GM12878 (cell line): ENCODE results near the gene ZNF684. TPM values are rescaled to one million over a fixed set of nuclear protein-coding genes. Genes with fewer than 3 reads are reported as not detected.
"Not testable (repeated sequence)": the region's sequence is repeated elsewhere in the genome, so short reads cannot be mapped to it uniquely, and the experiment has no call there.

ENCODE experiments used
- ATAC-seq: fragments of 200-7000 bp; cut with Tn5 transposase; 3 replicates; pipeline ENCODE4 v1.9.1; 2020; ENCODE audit warnings: mild to moderate bottlenecking, moderate library complexity
- BruUV-seq: library from RNA; stranded (reverse); fragments of 400-500 nt; replicated peaks from 2 replicates; lab custom pipeline; 2021; lab: Mats Ljungman, UMichigan
- CTCF ChIA-PET: fragments of 300-600 bp; sonication (Branson Sonifier 250); formaldehyde crosslinking; extraction: SDS; loops from one replicate; lab custom pipeline; 2021; ENCODE audit warnings: inconsistent platforms; lab: Yijun Ruan, JAX
- POLR2A ChIA-PET: fragments of 350-600 bp; formaldehyde crosslinking; extraction: SDS; loops from one replicate; lab custom pipeline; 2021; ENCODE audit warnings: inconsistent platforms; lab: Charles Lee
- RAD21 ChIA-PET: fragments of 300-600 bp; sonication (Branson Sonifier 250); formaldehyde crosslinking; loops from one replicate; lab custom pipeline; 2023; ENCODE audit warnings: antibody characterized with exemption; ENCODE audit not compliant: unreplicated experiment; lab: Charles Lee
- SMC1A ChIA-PET: fragments of 300-600 bp; sonication (Branson Sonifier 250); formaldehyde crosslinking; loops from one replicate; lab custom pipeline; 2023; ENCODE audit not compliant: unreplicated experiment, uncharacterized antibody; lab: Charles Lee
- DNase-seq: peaks from one replicate; pipeline ENCODE4 v3.0.0-alpha.2; 2011; ENCODE audit warnings: low read depth, low spot score
- FAIRE-seq: peaks from 3 replicates; lab custom pipeline; 2011; peaks lifted over from hg19 to GRCh38; lab: Jason Lieb, UNC
- H2AFZ ChIP-seq: 2 replicates; pipeline ENCODE4 v1.6.0; 2011; ENCODE audit warnings: low read depth, low read length, control low read depth; ENCODE audit not compliant: control insufficient read depth
- H3K27ac ChIP-seq: 2 replicates; pipeline ENCODE4 v1.5.1; 2011; ENCODE audit warnings: control low read depth; ENCODE audit not compliant: control insufficient read depth, insufficient read depth
- H3K27me3 ChIP-seq, 2 experiments: replicated peaks in 1 of 2; 2 replicates each; pipeline versions ENCODE4 v1.6.0 to v1.6.1; 2011; ENCODE audit warnings: low read length in 1 of 2; ENCODE audit not compliant: control insufficient read depth in 2 of 2, insufficient read depth in 2 of 2
- H3K36me3 ChIP-seq, 2 experiments: 2 replicates each; pipeline ENCODE4 v1.5.1; 2011; ENCODE audit warnings: low read length in 1 of 2; ENCODE audit not compliant: control insufficient read depth in 2 of 2, insufficient read depth in 2 of 2
- H3K4me1 ChIP-seq: 2 replicates; pipeline ENCODE4 v1.6.1; 2011; ENCODE audit warnings: mild to moderate bottlenecking, low read length, moderate library complexity, mixed read lengths; ENCODE audit not compliant: control insufficient read depth, insufficient read depth
- H3K4me2 ChIP-seq: 2 replicates; pipeline ENCODE4 v1.6.0; 2011; ENCODE audit warnings: control low read depth; ENCODE audit not compliant: control insufficient read depth, insufficient read depth
- H3K4me3 ChIP-seq: fragments of 200-600 bp; sonication (generic); 2 replicates; pipeline ENCODE4 v1.5.1; 2016
- H3K79me2 ChIP-seq: 2 replicates; pipeline ENCODE4 v1.6.0; 2011; ENCODE audit warnings: low read length; ENCODE audit not compliant: control insufficient read depth, insufficient read depth
- H3K9ac ChIP-seq: 2 replicates; pipeline ENCODE4 v1.8.0; 2011; ENCODE audit warnings: low read length, control low read depth, mixed read lengths; ENCODE audit not compliant: control insufficient read depth, insufficient read depth
- H3K9me3 ChIP-seq: replicated peaks from 3 replicates; pipeline ENCODE4 v1.5.1; 2011; ENCODE audit warnings: mild to moderate bottlenecking, low read length; ENCODE audit not compliant: control insufficient read depth, insufficient read depth
- H4K20me1 ChIP-seq: 2 replicates; pipeline ENCODE4 v1.6.0; 2011; ENCODE audit not compliant: control insufficient read depth, insufficient read depth
- CEBPZ ChIP-seq: fragments of 150-350 bp; IDR thresholded peaks from 2 replicates; pipeline ENCODE4 v1.6.1; 2016; ENCODE audit warnings: low read depth, low read length
- CTCF ChIP-seq, 3 experiments: IDR thresholded peaks in 2 of 3; conservative IDR thresholded peaks in 1 of 3; 2 replicates each; pipeline ENCODE4 v1.5.1; 2011; ENCODE audit warnings: low read depth in 3 of 3, low read length in 3 of 3, mild to moderate bottlenecking in 3 of 3, control low read depth in 2 of 3, moderate library complexity in 2 of 3, inconsistent platforms in 1 of 3, mixed read lengths in 1 of 3; ENCODE audit not compliant: control insufficient read depth in 2 of 3, insufficient read depth in 1 of 3; ENCODE audit errors: extremely low read depth in 1 of 3
- NFYA ChIP-seq: IDR thresholded peaks from 2 replicates; pipeline ENCODE4 v1.6.1; 2011; ENCODE audit warnings: low read depth, mild to moderate bottlenecking, low read length, improper control_type of control experiment, borderline replicate concordance
- PRDM15 ChIP-seq: fragments of 450-650 bp; formaldehyde crosslinking; IDR thresholded peaks from 2 replicates; pipeline ENCODE4 v1.4.0; 2020; ENCODE audit warnings: mild to moderate bottlenecking, moderate library complexity
- ZBED1 ChIP-seq: IDR thresholded peaks from 2 replicates; pipeline ENCODE4 v1.6.1; 2016; ENCODE audit warnings: borderline replicate concordance
- WGBS: methylation state at CpG from one replicate; pipeline ENCODE4 v1.1.6; 2016; ENCODE audit warnings: low lambda C conversion rate; ENCODE audit not compliant: insufficient replicate concordance, insufficient coverage; ENCODE audit errors: missing lambda C conversion rate; 5-methylcytosine and 5-hydroxymethylcytosine counted together
- in situ Hi-C: fragments of 300-500 bp; cut with MboI; formaldehyde crosslinking; loops from 9 replicates; pipeline ENCODE4 v1.14.3; 2018; ENCODE audit warnings: mixed read lengths
- intact Hi-C: fragments of 100-400 bp; cut with micrococcal nuclease; formaldehyde crosslinking; loops from one replicate; pipeline ENCODE4 v1.14.2; 2022; ENCODE audit not compliant: unreplicated experiment
- polyA plus RNA-seq, 11 experiments: library from polyadenylated mRNA; depleted of rRNA in 4 of 11; unstranded in 6 of 11; stranded (reverse) in 5 of 11; fragments of >200 nt; fragmentation: Nextera tagmentation in 4 of 11; fragmentation: Illumina TruSeq in 1 of 11; extraction: Ambion mirVana in 4 of 11; extraction: Trizol in 1 of 11; gene quantifications; 1 replicate in 1 of 11; 2 replicates in 10 of 11; pipeline versions ENCODE4 v1.2.1 to v1.2.3, GENCODE V29; 2011 to 2016; ENCODE audit warnings: inconsistent platforms in 2 of 11, missing spikeins in 2 of 11, low read depth in 1 of 11
- total RNA-seq, 4 experiments: library from RNA; depleted of rRNA in 3 of 4; stranded (reverse); fragments of >200 nt in 3 of 4; fragmentation: Illumina TruSeq in 1 of 4; extraction: Trizol in 1 of 4; gene quantifications; 2 replicates each; pipeline versions ENCODE4 v1.2.1 to v1.2.3, GENCODE V29; 2013 to 2021

ZNF684 gene
- total and polyA plus RNA-seq, 10 of the 15 experiments (the other 5 are each of a cell fraction or from before 2014, with no cell fraction given), result 3.8 to 6.8 (median 6.0) TPM

- H4K20me1 ChIP-seq, H3K9ac ChIP-seq, H3K4me3 ChIP-seq, intact Hi-C loops, H3K27ac ChIP-seq, H3K36me3 ChIP-seq, H3K79me2 ChIP-seq, RAD21 ChIA-PET, DNase-seq, FAIRE-seq, ATAC-seq, H3K27me3 ChIP-seq, in situ Hi-C loops, H3K4me2 ChIP-seq, H3K4me1 ChIP-seq, H2AFZ ChIP-seq, BruUV-seq: not testable (repeated sequence)
- ChIA-PET CTCF (interaction anchor here (1.8 kb wide), 1 partner anchor 30 kb away, joined by 7 read pairs; the partner anchor contains the start of gene ZNF684), POLR2A (interaction anchor here (0.6 kb wide), 1 partner anchor 15 kb away, joined by 4 read pairs; no protein-coding TSS in a partner anchor), SMC1A (interaction anchor here (0.6 kb wide), 1 partner anchor 649 kb away, joined by 3 read pairs; no protein-coding TSS in a partner anchor)
- 97% methylated on average over 3 of the region's 4 CpGs for WGBS
- peaks cover 14% of the 10 kb centered on the region for H3K9me3 ChIP-seq
These were observed 28.8 kb upstream of the ZNF684 start for GRCh38 chr1:40502651-40503050.

GRCh38 chr1:40507973-40508372 is 23.5 kb upstream of the ZNF684 start:
- ATAC-seq (no peak), FAIRE-seq (no peak), DNase-seq (no peak)
- H3K36me3 ChIP-seq, result no peaks in the 10 kb centered on the region
- H3K27ac ChIP-seq, result peak overlapping the region; percentile 57
- no peaks in the 10 kb centered on the region; the same call in none of the 2 replicates for H3K4me1 ChIP-seq
- TSS peak; percentile 89 for BruUV-seq
- peak overlapping the region; percentile 91 for H2AFZ ChIP-seq
- CTCF ChIA-PET, result interaction anchor here (1.0 to 3.6 kb wide), 3 partner anchors 24 to 70 kb away, joined by 4 to 22 read pairs (median 5); partner anchors contain the start of gene ZNF684
- RAD21 ChIA-PET, result interaction anchor here (1.8 kb wide), 1 partner anchor 25 kb away, joined by 5 read pairs; no protein-coding TSS in a partner anchor
- H3K9me3 ChIP-seq, result peaks cover 10% of the 10 kb centered on the region
- H4K20me1 ChIP-seq, result no peaks in the 10 kb centered on the region
- peak overlapping the region; percentile 71 for H3K9ac ChIP-seq
- POLR2A ChIA-PET, result interaction anchor here (1.4 kb wide), 1 partner anchor 24 kb away, joined by 5 read pairs; the partner anchor contains the start of gene ZNF684
- WGBS, result 26% methylated on average over 6 of the region's 6 CpGs
- in situ Hi-C loops, result no loop called here
- peak overlapping the region; percentile 91 for H3K4me2 ChIP-seq
- H3K79me2 ChIP-seq, result peaks cover 4% of the 10 kb centered on the region
- H3K4me3 ChIP-seq, result peak overlapping the region; percentile 84
- H3K27me3 ChIP-seq, result no peaks in the 10 kb centered on the region
- intact Hi-C loops, result loop anchor here (1.0 kb wide), 1 partner anchor 58 kb away; the partner anchor contains the start of gene ZFP69B
- SMC1A ChIA-PET, result interaction anchor here (1.7 to 1.8 kb wide), 2 partner anchors 25 to 57 kb away, joined by 6 to 9 read pairs; partner anchors contain the start of gene ZFP69B
- TF ChIP-seq PRDM15 (no peak), ZBED1 (no peak), NFYA (no peak), CTCF (IDR thresholded peaks at IDR 0.05 in 2 of 3, conservative IDR thresholded peaks at IDR 0.05 in 1 of 3; ENCODE audit: control insufficient read depth in 2 of 3, extremely low read depth in 1 of 3, insufficient read depth in 1 of 3, low read depth in 3 of 3, low read length in 3 of 3) (no peak), CEBPZ (no peak)
